Esophagus muscularis mucosa (tissue), 3 donors: ENCODE results near the gene TM7SF2.

Experiments
- POLR2A ChIP-seq: fragments of 450-650 bp; IDR thresholded peaks from one replicate; pipeline ENCODE4 v1.6.1; 2017; ENCODE audit warnings: antibody characterized with exemption, moderate library complexity, mild to moderate bottlenecking, low read depth
- POLR2AphosphoS5 ChIP-seq, 2 donors: sonication (generic); formaldehyde crosslinking; IDR thresholded peaks; one replicate each; pipeline ENCODE4 v1.6.1; 2017; ENCODE audit warnings: antibody characterized with exemption in 2 of 2
- TF ChIP-seq, protein P1 (sequence below), 3 experiments: fragments of 200-600 bp in 2 of 3; fragments of 450-650 bp in 1 of 3; sonication (generic) in 2 of 3; IDR thresholded peaks; one replicate each; pipeline ENCODE4 v1.5.1; 2017 to 2019; ENCODE audit warnings: antibody characterized with exemption in 3 of 3, mild to moderate bottlenecking in 2 of 3, moderate library complexity in 1 of 3

- TF ChIP-seq, protein P1, sequence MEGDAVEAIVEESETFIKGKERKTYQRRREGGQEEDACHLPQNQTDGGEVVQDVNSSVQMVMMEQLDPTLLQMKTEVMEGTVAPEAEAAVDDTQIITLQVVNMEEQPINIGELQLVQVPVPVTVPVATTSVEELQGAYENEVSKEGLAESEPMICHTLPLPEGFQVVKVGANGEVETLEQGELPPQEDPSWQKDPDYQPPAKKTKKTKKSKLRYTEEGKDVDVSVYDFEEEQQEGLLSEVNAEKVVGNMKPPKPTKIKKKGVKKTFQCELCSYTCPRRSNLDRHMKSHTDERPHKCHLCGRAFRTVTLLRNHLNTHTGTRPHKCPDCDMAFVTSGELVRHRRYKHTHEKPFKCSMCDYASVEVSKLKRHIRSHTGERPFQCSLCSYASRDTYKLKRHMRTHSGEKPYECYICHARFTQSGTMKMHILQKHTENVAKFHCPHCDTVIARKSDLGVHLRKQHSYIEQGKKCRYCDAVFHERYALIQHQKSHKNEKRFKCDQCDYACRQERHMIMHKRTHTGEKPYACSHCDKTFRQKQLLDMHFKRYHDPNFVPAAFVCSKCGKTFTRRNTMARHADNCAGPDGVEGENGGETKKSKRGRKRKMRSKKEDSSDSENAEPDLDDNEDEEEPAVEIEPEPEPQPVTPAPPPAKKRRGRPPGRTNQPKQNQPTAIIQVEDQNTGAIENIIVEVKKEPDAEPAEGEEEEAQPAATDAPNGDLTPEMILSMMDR (IDR thresholded peaks at IDR 0.05): no peak
- TF ChIP-seq POLR2AphosphoS5 (IDR thresholded peaks at IDR 0.05) (no peak), POLR2A (no peak)
Observed at GRCh38 chr11:65095427-65095826, 16.2 kb upstream of the TM7SF2 start.
